GM21381 (cell line): Measurements from ENCODE around the gene SLC1A3.
A peak's percentile ranks its signal among the peaks of the same experiment; 100 is the strongest.

ENCODE experiments used
- ATAC-seq: cut with Tn5 transposase; IDR thresholded peaks from one replicate; pipeline ENCODE4 v1.9.1; 2021; ENCODE audit warnings: mild to moderate bottlenecking, moderate library complexity; ENCODE audit not compliant: unreplicated experiment

The SLC1A3 gene

DNA sequence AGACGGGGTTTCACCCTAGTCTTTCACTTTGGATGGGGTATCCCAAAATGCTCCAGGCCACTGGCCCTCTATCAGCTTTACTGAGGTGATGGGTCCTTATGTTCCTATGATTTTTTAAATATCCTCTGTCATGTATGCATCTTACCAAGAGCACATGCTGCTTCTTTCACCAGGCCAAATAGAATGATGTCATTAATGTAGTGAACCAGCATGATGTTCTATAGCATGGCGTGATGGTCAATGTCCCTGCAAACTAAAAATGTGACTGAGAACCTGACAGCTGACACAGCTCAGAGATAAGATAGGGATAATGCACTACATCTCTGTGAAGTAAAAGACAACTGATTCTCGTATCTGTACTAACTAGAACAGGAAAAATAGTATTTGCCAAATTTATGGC lies 103.6 kb downstream of the SLC1A3 start:
- ATAC-seq, result no peak

DNA sequence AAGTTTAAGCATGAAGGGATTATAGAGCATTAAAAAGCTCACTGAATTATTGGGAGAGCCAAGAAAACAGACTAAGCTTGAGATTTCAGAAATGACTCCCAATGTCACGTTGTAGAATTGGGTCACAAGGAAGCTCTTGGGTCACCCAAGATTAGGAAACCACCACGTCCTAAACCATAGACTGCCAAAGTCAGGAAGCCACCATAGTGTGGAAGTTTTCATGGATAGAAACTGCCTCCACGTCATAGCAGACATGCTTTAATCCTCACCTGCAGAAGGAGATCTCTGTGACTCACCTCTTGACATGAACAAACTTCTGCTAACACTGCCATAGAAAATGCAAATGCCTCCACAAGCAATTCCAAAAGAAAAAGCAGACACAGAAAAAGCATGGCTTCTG lies 106.3 kb downstream of the SLC1A3 start:
- no peak for ATAC-seq

DNA sequence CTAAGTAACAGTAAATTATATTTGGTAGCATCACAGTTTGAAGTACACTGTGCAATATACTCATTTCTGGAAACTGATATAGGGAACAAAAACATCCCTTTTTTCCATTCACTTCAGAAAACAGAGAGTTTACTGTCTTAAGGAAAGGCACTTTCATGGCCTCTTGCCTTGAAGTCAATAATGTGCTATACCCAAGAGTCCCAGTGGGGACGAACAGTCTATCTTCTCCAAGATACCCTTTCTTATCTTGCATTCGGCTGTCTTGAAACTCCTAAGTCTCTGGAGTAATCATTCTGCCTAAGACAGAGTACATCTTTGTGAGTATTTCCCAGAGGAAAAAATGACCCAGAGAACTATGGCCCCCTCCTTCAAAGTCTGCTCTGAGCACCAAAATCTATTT lies 107.1 kb downstream of the SLC1A3 start:
- no peak for ATAC-seq

DNA sequence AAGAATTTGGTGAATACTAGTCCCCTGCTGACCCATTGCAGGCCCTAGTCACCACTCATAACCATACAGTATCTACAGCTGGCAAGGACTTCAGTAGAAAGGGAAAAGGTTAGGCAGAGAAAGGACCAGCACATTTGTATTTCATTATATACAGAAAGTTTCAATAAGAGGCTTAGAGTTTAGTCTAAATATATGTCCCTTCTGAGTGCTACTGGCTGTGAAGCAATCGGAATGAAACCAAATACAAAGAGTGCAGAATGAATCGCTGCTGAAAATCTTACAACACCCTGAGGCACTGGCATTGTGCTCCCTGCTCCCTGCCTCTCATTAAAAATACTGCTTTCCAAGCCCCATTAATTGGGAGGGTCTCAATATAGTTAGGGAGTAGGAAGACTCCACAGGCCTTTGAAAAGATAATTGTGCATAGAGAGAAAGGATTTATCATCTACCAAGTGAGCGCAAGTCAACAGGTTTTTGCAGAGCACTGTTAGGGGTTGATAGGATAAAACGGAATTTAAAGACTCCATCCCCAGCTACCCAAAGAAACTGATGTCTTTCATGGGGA lies 110.8 kb downstream of the SLC1A3 start:
- ATAC-seq, result no peak

DNA sequence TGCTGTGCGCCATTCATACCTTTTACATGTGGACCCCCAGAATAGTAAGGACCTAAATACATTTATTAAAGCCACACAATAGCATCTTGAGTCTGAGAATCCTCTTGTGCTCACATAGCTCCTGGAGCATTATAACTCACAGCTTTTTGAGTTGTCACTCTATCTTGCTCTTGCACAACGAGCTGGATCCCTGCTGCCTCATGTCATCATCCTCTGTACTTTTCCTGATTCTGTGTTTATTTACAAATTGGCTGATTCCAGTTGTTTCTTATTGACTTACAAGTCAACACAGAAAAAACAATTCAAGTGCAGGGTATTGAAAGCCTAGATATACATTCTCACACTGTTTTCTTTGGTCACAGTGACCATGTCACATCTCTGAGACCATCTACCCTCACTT lies 112.9 kb downstream of the SLC1A3 start:
- no peak for ATAC-seq

DNA sequence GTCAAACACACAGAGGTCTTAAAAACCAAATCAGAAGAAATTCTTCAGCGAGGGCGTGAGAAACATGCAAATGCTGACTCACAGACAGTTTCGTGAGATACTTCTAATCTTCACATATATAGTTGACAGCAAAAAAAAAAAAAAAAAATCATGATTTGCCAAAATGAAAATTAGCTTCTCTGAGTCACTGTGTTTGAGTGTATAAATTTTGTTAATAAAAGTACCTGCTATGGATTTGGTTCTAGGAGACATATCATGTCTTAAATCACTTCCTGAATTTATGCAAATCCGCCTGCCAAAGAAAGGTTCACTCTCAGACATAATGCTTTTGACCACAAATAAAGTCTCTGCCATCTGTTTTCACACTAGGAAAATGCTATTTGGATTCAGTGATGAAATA lies 114.3 kb downstream of the SLC1A3 start:
- ATAC-seq, result no peak

DNA sequence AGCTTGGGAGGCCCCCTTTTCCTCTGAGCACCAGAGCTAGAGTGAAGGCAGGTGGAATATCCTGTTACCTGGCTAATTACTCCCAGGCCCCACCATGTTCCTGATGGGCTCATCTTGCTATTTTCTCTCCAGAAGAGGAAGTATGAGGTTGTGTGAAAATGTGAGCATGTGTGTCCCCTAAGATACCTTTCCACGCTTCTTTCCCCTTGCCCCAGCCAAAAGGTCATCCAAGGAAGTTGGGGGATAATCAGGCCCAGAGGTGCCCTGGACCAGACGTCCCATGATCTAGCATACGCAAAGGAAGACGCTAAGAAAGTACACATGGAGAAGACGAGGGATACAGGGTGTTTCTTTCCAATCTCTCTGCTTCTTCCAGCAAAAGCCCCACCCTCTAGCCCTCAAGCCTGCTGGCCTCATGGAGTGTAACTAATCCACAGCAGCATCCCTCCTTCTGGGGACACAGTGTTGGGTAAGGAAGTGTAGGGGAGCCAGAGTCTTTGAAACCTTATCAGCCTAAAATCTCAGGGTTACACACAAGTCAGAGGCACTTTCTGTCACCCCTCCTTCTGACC lies 115.3 kb downstream of the SLC1A3 start:
- no peak for ATAC-seq

DNA sequence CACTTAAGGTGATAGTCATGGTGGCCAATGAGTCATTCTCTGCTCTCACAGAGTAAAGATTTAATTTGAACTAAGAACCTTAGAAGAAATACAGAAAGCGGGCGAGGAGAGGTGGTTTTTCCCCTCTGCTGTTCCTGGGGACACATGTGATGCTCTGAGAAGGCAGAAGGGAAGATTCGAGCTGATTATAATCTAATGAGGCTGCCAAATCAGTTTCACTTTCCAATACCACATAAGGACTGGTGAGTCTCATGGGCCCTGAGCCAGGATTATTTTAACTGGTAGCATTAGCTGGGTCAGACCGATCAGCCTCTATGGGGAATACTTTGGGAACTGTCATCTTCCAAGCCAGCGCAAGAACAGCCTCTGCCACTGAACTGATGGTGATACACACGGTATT lies 116.5 kb downstream of the SLC1A3 start:
- no peak for ATAC-seq

DNA sequence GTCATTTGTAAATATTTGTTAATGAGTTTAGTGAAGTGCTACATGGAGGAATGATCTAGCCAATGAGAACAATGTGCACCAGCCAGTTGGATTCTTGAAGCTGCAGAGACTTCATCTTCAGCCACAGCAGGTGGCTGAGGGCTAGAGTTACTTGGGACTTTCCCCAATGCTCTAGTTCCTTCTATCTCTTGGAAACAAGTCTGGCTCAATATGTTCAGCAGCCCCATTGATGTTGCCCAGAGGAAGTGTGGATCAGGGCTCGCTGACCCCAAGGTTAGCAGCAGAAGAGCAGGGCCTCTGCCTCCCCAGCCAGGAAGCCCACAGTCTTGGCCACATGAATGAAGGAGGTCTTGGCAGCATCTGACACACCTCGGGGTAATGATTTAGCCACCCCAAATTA lies 117.5 kb downstream of the SLC1A3 start:
- peak; percentile 39 for ATAC-seq

DNA sequence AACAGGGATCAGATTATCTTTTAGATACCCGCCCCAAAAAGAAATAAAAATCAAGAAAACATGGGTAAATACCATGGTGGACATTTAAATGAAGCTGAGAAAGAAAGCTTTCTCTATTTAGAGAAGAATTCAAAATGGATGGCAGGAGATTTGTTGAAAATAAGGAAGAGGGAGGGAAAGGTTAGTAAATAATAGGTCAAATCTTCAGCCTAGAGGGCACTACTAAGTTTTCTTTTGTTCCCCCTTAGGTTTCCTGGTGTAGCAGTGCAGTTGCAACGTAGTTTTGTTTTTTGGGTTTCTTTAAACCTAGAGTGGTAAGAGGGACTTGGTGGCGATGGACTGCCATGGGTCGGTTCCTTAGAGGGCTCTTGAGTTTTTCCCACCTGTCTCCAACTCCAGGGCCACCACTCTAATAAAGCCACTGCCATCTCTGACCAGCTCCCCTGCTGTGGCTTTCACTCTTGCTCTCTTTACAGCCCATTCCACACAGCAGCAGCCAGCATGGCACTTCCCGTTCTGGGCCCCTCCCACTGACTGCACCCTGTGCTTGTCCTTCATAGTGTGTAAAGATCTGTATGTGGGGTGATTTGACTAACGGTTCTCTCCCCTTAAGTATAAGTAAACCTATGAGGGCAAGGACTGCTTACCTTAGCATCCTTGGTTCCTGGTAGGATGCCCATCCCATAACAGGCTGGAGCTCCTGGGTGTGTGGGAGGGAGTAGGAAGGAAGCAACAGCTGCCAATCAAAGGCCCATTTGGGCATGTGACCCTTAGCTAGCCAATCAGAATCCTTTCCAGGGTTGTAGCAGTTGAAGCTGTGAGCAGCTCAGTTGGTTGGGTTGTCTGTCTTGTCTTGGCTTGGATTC lies 118.3 kb downstream of the SLC1A3 start:
- ATAC-seq, result peak; percentile 73

DNA sequence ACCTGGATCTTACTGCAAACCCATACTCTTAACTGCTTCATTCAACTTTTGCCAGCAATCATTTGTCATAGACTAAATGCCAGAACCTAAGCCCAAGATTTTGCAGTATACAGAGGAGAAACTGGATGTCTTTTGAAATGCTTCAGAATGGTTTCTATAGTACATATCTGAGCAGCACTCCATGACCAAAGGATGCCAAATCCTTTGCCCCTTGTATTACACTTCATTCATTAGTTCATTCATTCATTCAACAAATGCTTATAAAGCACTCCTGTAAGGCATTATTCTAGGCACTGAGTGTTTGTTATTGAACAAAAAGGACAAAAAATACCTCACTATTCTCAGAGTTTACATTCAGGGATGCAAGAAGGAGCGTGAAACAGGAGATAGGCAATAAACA lies 119.9 kb downstream of the SLC1A3 start:
- ATAC-seq, result no peak

DNA sequence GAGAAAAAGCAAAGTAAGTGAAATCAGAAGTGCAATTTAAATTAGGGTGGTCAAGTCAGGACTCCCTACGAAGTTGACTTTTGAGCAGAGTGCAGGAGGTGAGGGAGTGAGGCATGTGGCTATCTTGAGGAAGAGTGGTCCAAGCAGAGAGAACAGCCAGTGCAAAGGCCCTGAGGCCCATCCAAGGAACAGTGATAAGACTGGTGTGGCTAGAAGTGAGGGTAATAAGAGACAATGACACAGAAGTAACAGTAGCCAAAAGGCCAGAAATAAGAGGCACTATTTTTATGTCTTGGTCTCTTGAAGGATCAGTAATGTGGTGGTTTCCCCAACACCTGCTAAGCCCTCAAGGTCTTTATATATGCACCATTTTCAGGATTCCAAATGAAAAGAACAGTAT lies 120.4 kb downstream of the SLC1A3 start:
- no peak for ATAC-seq

DNA sequence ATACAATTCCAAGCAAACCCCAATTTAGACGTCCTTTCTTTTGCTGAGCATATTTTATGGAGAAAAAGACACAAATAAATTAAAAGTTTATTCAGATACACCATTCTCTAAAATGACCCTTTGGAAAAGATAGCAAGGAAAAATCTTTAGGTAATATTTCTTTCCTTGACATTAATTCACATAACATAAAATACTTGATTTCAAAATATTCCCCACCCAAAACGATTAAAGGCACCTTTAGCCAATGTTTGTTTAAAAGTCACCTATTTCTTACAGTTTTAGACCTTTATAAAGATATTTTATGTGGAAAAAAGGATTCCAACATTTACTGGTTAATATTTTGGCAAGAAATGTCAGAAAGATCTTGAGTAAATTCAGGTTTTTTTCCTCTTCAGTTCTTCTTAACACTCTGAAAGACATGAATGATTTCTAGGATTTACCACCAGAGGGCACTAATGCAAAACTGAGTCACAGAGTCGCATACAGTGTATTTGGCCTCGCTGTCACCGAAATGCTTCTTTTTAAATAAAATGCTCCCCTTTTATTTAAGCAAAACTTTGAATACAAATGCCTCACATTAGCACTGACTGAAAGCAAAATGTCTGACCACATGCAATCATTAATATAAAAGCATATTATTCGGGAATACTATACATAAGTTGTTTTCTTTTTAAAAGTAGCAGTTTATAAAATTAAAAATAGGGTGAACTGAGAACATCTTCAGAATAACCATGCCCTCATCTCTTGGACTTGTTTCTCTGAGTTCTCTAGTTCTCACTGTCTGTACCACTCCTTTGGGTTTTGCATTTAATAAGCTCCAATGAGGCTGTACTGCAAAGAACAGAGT lies 122.5 kb downstream of the SLC1A3 start:
- ATAC-seq, result no peak

DNA sequence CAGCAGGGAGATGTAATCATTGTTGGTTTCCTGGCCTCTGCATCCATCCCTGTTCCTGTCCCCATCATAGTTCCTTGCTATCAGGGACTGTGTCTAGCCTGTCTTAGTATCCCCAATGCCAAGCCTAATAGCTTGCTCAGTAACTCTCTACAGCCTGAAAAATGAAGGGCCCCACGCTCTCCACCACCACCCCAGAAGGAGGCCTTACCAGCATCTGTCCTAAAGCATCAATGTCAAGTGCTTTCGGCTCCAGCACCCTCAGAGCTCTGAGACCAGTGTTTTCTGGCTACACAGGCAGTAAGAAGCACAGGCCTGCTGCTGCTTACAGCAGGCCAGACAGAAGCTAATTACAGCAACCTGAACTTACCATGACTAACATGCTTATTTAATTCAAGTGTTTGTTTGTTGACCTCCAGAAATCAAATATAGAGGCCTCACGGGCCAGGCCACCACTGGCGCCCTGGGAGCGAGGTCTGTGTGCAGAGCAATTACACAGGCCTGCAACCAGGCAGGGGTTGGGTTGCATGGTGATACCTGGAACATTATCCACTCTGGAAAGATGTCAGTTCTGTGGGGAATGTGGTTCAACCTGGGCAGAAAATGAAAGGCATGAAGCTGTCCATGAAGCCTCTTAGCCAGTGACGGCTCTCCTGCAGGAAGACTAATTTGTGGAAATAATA lies 124.3 kb downstream of the SLC1A3 start:
- ATAC-seq, result no peak

DNA sequence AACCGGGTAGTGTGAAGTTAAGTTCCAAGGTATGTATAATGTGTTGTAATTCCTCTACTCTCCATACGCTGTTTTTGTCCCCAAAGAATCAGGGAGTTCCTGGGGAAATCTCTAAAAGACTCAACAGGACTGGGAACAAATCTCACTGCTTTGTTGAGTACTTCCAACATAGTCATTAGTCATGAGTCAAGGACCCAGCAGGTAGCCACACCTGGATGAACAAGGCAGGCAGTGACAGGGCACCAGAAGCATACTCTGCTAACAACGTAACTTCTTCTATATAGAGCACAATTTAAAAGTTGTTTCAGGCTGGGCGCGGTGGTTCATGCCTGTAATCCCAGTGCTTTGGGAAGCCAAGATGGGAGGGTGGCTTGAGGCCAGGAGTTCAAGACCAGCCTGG lies 126.8 kb downstream of the SLC1A3 start:
- no peak for ATAC-seq

DNA sequence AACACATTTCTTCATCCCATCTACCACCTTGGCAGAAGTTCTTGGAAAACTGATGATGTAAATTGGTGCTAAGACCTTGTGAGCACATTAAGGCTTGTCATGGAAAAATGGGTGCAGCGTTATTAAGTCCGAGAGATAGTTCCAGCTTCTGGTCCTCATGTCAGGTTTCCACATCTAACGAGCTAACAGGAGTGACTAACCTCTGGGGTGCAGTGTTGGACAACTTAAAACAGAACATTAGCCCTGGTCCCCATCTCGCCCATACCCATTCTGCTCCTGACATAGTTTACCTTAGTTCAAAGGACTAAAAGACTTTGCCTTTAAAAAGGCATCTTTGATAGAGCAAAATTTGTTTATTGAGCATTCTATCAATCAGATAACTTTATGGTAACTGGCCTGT lies 128.0 kb downstream of the SLC1A3 start:
- ATAC-seq, result no peak

DNA sequence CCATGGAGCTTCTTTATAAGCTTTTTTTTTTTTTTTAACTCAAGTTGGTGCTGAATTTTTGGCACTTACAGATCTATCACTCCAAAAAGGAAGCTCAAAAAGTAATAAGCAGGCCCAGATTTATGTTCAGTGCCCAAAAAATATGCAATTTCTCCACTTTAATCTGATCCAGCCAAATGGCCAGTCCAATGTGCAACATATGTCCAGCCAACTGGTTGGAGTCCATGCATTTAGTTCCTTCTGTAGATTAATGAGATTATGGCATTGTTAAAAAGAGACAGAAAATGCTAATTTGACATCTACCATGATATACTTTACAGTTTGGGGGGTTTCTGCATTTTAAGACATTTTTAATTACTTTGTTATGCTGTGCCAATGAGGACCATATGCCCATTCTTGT lies 129.5 kb downstream of the SLC1A3 start:
- no peak for ATAC-seq
